NB4 (cell line): ENCODE measurements around the gene KRT38.

Experiments
- DNase-seq: peaks from one replicate; pipeline ENCODE4 v3.0.0; 2010; ENCODE audit warnings: low read depth
- H3K4me3 ChIP-seq: one replicate; pipeline ENCODE4 v1.5.1; 2011; ENCODE audit warnings: mild to moderate bottlenecking, low read depth, low read length, moderate library complexity
- MYC ChIP-seq: IDR thresholded peaks from 2 replicates; pipeline ENCODE4 v1.6.1; 2011; ENCODE audit warnings: low read depth, low read length
- POLR2A ChIP-seq: IDR thresholded peaks from 2 replicates; pipeline ENCODE4 v1.6.1; 2011; ENCODE audit warnings: mild to moderate bottlenecking; ENCODE audit not compliant: insufficient read length; ENCODE audit errors: extremely low read depth
- TF ChIP-seq, protein P1 (sequence below): IDR thresholded peaks from 2 replicates; pipeline ENCODE4 v1.6.1; 2011; ENCODE audit warnings: low read depth, low read length
- TF ChIP-seq, protein P2 (sequence below): IDR thresholded peaks from one replicate; pipeline ENCODE4 v1.5.1; 2012; ENCODE audit warnings: low read depth, low read length

The KRT38 gene

DNA sequence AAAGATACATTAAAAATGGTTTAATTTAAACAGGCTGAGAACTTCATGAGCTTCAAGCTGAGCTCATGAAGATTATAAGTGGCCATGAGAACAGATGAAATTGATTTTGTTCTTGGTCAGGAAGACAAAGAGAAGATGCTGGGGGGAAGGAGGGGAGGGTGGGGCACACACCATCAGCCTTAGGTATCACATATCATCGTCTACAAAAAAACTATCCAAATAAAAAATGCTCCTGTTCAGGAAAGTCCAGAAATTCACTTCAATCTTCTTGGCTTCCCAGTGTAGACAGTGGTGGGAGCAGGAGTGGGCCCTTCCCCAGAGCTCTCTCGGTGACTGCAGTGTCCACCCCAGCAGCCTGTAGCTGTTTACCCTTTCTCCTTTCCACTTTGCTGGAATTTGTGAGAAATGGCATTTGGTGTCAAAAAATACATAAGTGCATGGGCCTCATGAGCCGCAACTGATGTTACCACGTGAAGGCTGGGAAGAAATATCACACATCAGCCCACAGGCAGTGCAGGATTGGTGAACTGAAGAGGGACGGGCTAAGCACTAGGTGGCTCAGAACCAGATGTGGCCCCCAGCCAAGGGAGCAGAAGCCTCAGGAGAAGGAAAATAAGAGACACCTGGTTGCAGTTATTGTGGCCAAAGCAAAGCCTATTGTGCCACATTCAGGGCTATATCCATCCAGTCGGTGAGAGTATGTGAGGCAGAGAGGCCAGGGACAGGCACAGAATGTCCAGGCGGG, 22.5 kb downstream of the KRT38 start:
- TF ChIP-seq, protein P1, sequence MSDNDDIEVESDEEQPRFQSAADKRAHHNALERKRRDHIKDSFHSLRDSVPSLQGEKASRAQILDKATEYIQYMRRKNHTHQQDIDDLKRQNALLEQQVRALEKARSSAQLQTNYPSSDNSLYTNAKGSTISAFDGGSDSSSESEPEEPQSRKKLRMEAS = no peak
- TF ChIP-seq, protein P2, sequence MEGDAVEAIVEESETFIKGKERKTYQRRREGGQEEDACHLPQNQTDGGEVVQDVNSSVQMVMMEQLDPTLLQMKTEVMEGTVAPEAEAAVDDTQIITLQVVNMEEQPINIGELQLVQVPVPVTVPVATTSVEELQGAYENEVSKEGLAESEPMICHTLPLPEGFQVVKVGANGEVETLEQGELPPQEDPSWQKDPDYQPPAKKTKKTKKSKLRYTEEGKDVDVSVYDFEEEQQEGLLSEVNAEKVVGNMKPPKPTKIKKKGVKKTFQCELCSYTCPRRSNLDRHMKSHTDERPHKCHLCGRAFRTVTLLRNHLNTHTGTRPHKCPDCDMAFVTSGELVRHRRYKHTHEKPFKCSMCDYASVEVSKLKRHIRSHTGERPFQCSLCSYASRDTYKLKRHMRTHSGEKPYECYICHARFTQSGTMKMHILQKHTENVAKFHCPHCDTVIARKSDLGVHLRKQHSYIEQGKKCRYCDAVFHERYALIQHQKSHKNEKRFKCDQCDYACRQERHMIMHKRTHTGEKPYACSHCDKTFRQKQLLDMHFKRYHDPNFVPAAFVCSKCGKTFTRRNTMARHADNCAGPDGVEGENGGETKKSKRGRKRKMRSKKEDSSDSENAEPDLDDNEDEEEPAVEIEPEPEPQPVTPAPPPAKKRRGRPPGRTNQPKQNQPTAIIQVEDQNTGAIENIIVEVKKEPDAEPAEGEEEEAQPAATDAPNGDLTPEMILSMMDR = no peak
- TF ChIP-seq POLR2A = no peak
- TF ChIP-seq MYC = no peak
- no peak for DNase-seq
- no peak overlapping the region for H3K4me3 ChIP-seq

DNA sequence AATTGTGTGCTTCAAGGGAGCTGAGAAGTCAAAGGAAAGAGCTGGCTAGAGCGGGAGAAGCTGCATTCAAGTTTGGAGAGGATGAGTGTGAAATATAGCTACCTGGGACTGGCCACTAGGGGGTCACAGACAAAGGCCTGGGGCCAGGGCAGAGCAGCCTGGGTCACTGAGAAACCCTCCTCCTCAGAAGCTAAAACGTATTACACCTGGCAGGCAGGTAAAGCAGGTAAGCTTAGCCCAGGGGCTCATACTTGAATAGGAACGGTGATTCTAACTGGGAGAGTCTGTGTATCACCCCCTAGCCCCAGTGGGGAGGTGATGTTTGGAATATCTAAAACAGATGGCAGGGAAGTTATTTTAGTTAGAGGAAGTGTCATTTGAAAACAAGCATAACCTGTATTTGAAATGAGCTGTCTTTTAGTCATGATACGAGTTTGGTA, 23.2 kb downstream of the KRT38 start:
- DNase-seq = peak; percentile 7
- TF ChIP-seq, protein P2 = peak; percentile 54
- TF ChIP-seq, protein P1 = no peak
- TF ChIP-seq MYC = no peak
- H3K4me3 ChIP-seq = no peak overlapping the region

DNA sequence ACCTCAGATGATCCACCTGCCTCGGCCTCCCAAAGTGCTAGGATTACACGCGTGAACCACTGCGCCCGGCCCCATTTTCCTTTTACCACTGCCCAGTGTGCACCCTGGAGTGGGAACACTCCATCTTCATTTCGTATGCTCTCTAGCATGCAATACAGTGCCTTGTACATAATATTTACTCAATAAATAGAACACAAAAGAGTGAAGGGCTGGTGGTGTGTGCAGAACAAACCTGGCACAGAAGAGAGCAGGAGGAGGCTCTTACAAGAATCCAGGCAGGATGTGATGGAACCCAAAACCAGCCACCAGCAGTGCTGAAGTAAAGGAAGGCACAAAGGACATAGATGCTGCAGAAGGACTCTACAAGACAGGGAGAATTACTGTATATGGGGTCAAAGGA, 23.7 kb downstream of the KRT38 start:
- TF ChIP-seq, protein P1 = no peak
- TF ChIP-seq MYC (no peak), POLR2A (no peak)
- TF ChIP-seq, protein P2 = no peak

DNA sequence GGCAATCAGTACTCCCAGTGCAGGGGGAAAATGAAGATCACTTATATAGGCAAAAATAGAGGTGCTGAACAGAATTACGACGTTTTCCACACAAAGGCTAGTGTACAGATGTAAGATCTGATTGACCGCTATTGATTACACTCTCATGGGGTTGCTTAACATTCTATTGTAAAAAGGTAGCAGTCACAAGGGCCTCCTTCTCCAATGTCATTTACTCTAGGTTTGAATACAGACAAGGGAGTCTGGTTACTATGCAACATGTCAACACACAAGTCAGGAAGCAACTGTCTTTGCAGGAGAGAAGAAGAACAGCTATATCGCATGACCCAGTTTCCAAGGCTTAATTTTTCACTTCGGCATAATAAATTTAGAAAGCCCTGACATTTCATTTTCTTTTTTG, 24.3 kb downstream of the KRT38 start:
- H3K4me3 ChIP-seq = no peak overlapping the region
- TF ChIP-seq, protein P2 = no peak
- no peak for DNase-seq

More for the DNA sequence above, 23.7 kb downstream of the KRT38 start:
- no peak for DNase-seq
- H3K4me3 ChIP-seq = no peak overlapping the region

DNA sequence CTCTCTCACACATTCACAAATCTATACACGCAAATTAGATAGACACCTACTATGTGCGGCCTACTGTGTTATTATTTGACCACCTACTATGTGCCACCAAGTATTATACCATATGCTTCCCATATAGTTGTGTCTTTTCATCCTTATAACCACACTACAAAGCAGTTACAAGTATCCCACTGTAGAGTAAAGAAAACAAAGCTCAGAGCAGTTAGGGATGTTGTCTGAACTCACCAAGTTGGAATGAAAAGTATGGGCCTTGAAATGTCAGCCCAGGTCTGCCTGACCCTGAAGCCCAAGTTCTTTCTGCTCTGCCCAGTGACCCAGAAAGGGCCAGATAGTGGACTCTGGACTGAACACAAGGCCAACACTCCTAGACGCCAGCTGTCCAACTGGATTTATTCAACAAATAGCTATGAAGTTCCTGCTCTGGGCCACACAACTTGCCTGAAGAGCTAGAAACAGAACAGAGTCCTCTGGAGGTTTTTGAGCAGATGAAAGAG, 24.9 kb downstream of the KRT38 start:
- TF ChIP-seq, protein P2 = no peak
- TF ChIP-seq MYC = no peak
- TF ChIP-seq, protein P1 = no peak
- H3K4me3 ChIP-seq = no peak overlapping the region
- no peak for DNase-seq

DNA sequence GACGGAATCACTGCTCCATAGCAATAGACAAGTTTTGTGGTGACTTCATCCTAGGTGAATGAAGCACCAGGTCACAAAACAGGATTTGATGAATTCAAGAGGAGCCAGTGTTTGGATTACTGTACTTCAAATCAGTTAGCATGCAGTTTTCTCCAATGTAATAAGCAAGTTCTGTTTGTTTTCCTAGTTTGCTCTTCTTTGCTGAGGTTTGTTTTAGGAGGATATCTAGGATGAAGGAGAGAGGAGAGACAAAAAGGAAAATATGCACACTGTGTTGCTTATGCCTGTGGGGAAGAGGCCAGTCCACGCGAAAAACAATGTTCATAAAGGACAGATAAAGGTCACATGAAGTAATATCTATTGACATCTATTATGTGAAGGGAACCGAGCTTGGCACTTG, 25.4 kb downstream of the KRT38 start:
- H3K4me3 ChIP-seq = no peak overlapping the region
- TF ChIP-seq POLR2A (no peak), MYC (no peak)
- TF ChIP-seq, protein P1 = no peak
- TF ChIP-seq, protein P2 = no peak
- DNase-seq = no peak
